Measurements from ENCODE around the gene CEP250. TPM values are rescaled to one million over a fixed set of nuclear protein-coding genes. Genes with fewer than 3 reads are reported as not detected.

CEP250 gene
- total RNA-seq, 2 experiments from 2014 or later, result 82.9 to 84.5 TPM

Small RNA genes within 50 kb of the gene (microRNA-seq; reads per million reads assigned to microRNA genes)
- not detected for gene MIR1289-1

Other genes with a start within 250 kb of the CEP250 start
- under 1 TPM; 0.08 to 0.20 TPM for gene MMP24, start 228.9 kb upstream of the CEP250 start, total RNA-seq
- 10 to 100 TPM; 64.3 to 70.1 TPM for gene MMP24OS, start 177.5 kb upstream of the CEP250 start, total RNA-seq
- gene EIF6, start 170.8 kb upstream of the CEP250 start, total RNA-seq, result 10 to 100 TPM; 81.0 to 83.9 TPM
- gene FAM83C, start 163.2 kb upstream of the CEP250 start, total RNA-seq, result not detected
- 10 to 100 TPM; 58.7 to 63.7 TPM for gene UQCC1, start 43.6 kb upstream of the CEP250 start, total RNA-seq
- gene GDF5, start 17.4 kb upstream of the CEP250 start, total RNA-seq, result not detected
- gene C20orf173, start 74.1 kb downstream of the CEP250 start, total RNA-seq, result not detected
- 100 to 1,000 TPM; 123 to 125 TPM for gene ERGIC3, start 86.5 kb downstream of the CEP250 start, total RNA-seq
- 1 to 10 TPM; 3.8 to 5.7 TPM for gene SPAG4, start 160.2 kb downstream of the CEP250 start, total RNA-seq
- gene CPNE1, start 209.3 kb downstream of the CEP250 start, total RNA-seq, result 100 to 1,000 TPM; 296 to 327 TPM
- 100 to 1,000 TPM; 116 to 120 TPM for gene RBM12, start 209.3 kb downstream of the CEP250 start, total RNA-seq
- gene NFS1, start 243.8 kb downstream of the CEP250 start, total RNA-seq, result 10 to 100 TPM; 33.1 to 33.8 TPM
- 100 to 1,000 TPM in 1 of 2 experiments, 10 to 100 TPM in 1; 96.9 to 112 TPM for gene ROMO1, start 243.8 kb downstream of the CEP250 start, total RNA-seq